ENCODE measurements around the gene RNF151.

DNA sequence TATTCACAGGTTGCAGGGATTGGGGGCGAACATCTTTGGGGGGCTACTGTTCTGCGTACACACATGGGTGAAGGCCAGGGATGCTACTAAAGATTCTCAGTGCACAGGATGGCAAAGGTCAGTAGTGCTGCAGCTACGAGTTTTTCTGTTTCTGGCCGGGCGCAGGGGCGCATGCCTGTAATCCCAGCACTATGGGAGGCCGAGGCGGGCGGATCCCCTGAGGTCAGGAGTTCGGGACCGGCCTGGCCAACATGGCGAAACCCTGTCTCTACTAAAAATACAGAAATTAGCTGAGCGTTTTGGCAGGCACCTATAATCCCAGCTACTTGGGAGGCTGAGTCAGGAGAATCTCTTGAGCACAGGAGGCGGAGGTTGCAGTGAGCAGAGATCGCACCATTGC lies 46.9 kb downstream of the RNF151 start:
- TF ChIP-seq, protein P1, sequence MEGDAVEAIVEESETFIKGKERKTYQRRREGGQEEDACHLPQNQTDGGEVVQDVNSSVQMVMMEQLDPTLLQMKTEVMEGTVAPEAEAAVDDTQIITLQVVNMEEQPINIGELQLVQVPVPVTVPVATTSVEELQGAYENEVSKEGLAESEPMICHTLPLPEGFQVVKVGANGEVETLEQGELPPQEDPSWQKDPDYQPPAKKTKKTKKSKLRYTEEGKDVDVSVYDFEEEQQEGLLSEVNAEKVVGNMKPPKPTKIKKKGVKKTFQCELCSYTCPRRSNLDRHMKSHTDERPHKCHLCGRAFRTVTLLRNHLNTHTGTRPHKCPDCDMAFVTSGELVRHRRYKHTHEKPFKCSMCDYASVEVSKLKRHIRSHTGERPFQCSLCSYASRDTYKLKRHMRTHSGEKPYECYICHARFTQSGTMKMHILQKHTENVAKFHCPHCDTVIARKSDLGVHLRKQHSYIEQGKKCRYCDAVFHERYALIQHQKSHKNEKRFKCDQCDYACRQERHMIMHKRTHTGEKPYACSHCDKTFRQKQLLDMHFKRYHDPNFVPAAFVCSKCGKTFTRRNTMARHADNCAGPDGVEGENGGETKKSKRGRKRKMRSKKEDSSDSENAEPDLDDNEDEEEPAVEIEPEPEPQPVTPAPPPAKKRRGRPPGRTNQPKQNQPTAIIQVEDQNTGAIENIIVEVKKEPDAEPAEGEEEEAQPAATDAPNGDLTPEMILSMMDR (IDR thresholded peaks at IDR 0.05; ENCODE audit: insufficient read depth, low read depth, low read length) = no peak
- no peak for TF ChIP-seq EZH2 (IDR thresholded peaks at IDR 0.05; ENCODE audit: insufficient read depth, low read length)

Data from astrocyte (in vitro differentiated cells and primary cell).